ENCODE measurements around the gene NELFA. TPM values are rescaled to one million over a fixed set of nuclear protein-coding genes. Genes with fewer than 3 reads are reported as not detected.

The NELFA gene
- 10 to 100 TPM; 28.2 to 28.7 TPM for total RNA-seq
- long read RNA-seq, transcript NELFA-202 (11 exons, 3,343 nt), result major isoform, 20 of 40 reads
- long read RNA-seq, partial matches to known transcripts, result 15 of 40 reads
- long read RNA-seq, other reads (novel, unspliced or antisense), result 4 of 40 reads

- peak; percentile 95 to 98 for DNase-seq
- peak; percentile 88 for ATAC-seq
- intact Hi-C loops (cut with DNase I, micrococcal nuclease), result no loop called here
These were observed at the start of gene NELFA for GRCh38 chr4:2008921-2009650. Gene NELFA (minus strand): TSS chr4:2008974. CDS start chr4:2008959, 15 bp downstream.

- DNase-seq (no peak), ATAC-seq (no peak)
- intact Hi-C loops (cut with DNase I, micrococcal nuclease), result no loop called here
These were observed 48.8 kb upstream of the NELFA start for GRCh38 chr4:2057382-2058065.

GRCh38 chr4:2054217-2054616, 45.4 kb upstream of the NELFA start:
- no peak for ATAC-seq

GRCh38 chr4:2051086-2051485, 42.3 kb upstream of the NELFA start:
- DNase-seq (peak in 1 of 2 donors; percentile 6), ATAC-seq (no peak)
- intact Hi-C loops (cut with DNase I, micrococcal nuclease), result no loop called here

More at GRCh38 chr4:2054217-2054616, 45.4 kb upstream of the NELFA start:
- no peak for DNase-seq
- intact Hi-C loops (cut with DNase I, micrococcal nuclease), result no loop called here

- DNase-seq (peak in 1 of 2 donors; percentile 10), ATAC-seq (no peak)
- intact Hi-C loops (cut with DNase I, micrococcal nuclease), result no loop called here
These were observed 41.0 kb upstream of the NELFA start for GRCh38 chr4:2049811-2050210.

- ATAC-seq (no peak), DNase-seq (no peak)
- intact Hi-C loops (cut with DNase I, micrococcal nuclease), result no loop called here
These were observed 40.6 kb upstream of the NELFA start for GRCh38 chr4:2049381-2049780.

- no peak for ATAC-seq
- intact Hi-C loops (cut with DNase I, micrococcal nuclease), result no loop called here
- DNase-seq, result no peak
These were observed 40.1 kb upstream of the NELFA start for GRCh38 chr4:2048831-2049230.

DNA sequence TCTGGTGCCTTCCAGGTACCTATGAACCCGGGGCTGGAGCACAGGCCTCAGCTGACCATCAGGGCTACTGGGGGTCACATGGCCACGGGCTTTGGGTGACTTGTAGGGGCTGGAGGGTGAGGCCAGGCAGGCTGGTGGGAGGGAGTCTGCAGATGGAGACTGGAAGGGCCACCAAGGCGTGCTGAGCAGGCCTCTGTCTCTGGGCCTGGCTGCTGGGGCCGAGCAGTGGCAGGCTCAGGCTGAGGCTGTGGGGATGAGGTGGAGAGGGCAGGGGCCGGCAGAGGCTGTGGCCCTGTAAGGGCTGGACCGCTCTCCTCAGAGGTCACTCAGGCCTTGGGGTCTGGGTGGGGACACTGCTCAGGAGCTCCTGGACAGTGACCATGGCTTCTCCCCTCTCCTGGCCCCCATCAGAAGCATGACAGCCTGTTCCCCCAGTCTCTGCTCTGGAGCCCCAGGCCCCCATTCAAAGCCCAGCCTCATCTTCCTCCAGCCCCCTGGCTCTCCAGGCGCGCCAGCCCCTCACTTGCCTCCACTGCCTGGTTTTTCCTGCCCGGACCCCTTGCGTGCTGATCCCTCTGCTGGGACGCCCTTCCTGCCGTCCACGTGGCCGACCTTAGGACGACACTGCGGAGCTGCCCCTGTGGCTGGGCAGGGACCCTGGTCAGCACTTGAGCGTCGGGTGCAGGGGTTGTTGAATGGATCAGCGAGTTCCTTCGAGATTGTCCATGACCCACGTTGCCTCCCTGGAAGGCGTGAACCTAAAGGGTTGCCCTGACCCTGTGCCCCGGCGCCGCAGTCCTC, 39.2 kb upstream of the NELFA start:
- intact Hi-C loops (cut with DNase I, micrococcal nuclease), result no loop called here
- ATAC-seq, result no peak

GRCh38 chr4:2047031-2047660, 38.4 kb upstream of the NELFA start:
- DNase-seq (no peak), ATAC-seq (no peak)
- intact Hi-C loops (cut with DNase I, micrococcal nuclease), result no loop called here

More for the DNA sequence above, 39.2 kb upstream of the NELFA start:
- DNase-seq, result no peak

- DNase-seq (no peak), ATAC-seq (no peak)
- intact Hi-C loops (cut with DNase I, micrococcal nuclease), result no loop called here
These were observed 37.5 kb upstream of the NELFA start for GRCh38 chr4:2046031-2046961.

- intact Hi-C loops (cut with DNase I, micrococcal nuclease), result no loop called here
- ATAC-seq (no peak), DNase-seq (no peak)
These were observed 36.8 kb upstream of the NELFA start for GRCh38 chr4:2045518-2045951.

DNA sequence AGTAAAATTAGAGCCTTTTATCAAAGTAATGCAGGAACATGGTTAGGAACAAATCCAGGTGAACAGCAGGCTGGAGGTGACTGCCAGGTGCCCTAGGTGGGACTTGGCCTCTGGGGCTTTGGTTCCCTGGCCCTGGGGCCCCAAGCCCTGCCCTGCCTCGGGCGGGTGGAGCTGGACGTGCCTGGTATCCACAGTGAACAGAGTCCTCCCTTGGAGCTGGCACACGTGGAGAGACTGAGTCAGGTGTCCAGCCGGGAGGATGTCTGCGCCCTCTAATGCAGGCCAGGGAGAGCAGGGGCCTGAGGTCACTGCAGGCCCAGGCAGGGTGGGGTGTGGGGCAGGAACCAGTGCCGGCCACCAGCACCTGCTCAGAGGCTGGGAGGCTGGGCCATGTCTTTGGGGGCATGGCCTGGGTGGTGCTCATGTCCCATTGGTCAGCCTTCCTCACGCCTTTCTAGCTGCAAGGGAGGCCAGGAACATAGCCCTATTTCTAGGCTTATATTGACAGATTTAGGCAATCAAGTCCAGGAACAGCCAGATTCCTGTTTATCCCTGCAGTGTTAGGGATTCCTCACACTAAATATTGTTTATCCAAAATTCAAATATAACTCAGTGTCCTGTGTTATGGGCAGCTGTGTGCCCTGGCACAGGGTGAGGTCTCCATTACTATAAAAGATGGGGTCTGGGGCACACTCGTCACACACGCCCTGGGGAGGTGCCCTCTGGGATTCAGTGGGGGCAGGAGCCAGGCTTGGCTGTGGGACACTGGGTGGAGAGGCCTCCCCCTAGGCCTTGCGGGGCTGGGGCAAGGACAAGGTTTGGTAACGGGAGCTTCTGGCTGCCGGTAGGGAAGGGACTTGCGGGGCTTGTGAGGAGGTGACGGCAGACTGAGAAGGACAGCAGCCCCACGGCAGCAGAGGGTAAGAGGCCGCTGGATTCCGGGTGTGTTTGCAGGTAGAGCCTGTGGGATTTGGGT, 36.1 kb upstream of the NELFA start:
- ATAC-seq, result no peak
- intact Hi-C loops (cut with DNase I, micrococcal nuclease), result no loop called here
- DNase-seq, result no peak

DNA sequence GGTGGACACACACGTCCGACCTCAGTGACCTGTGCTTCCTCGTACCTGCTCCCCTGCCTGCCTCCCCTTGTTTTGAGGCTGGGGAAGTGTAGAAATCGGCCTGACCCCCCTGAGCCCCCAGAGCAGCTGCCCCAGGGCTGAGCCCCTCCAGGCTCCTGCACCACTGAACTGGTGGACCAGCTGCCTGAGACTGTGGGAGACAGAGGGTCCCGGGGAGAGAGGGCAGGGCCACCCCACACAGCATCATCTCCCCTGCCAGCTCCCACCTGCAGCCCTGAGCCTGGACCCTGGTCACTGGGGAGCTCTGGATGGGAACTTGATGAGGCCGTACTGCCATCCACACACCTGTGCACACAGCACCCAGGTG, 35.3 kb upstream of the NELFA start:
- no peak for DNase-seq
- intact Hi-C loops (cut with DNase I, micrococcal nuclease), result no loop called here

DNA sequence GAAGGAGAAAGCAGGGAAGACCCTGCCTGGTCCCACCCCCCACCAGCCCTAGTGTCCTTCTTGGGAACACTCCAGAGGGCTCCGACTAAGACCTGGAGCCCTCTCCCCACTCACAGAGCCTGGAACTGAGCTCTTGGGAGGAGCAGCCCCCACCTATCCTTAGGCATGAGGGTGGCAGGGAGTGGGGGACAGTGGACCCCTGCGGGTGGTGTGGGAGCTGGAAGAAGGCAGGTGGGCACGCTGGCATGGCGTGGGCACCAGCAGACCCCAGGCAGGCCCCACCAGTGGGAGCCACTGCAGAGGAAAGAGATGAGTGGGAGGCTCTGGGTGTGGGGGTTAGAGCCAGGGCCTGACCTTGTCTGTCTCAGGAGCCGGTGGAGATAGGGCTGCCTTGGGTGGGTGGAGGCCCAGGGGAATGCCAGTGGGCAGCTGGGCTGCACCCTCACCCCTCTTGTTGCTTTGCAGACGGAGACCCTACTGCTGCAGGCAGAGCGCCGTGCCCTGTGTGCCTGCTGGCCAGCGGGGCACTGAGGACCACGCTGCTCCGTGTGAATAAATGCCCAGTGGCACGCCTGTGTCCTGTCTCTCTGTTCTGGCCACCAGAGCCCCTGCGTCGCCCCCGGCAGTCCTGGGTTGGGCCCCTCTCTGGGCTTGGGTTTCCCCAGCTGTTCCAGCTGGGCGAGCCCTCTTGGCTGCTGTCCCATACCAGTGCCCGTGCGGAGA, 34.8 kb upstream of the NELFA start:
- ATAC-seq, result no peak
- no peak for DNase-seq
- intact Hi-C loops (cut with DNase I, micrococcal nuclease), result no loop called here

More for the DNA sequence above, 35.3 kb upstream of the NELFA start:
- no peak for ATAC-seq

DNA sequence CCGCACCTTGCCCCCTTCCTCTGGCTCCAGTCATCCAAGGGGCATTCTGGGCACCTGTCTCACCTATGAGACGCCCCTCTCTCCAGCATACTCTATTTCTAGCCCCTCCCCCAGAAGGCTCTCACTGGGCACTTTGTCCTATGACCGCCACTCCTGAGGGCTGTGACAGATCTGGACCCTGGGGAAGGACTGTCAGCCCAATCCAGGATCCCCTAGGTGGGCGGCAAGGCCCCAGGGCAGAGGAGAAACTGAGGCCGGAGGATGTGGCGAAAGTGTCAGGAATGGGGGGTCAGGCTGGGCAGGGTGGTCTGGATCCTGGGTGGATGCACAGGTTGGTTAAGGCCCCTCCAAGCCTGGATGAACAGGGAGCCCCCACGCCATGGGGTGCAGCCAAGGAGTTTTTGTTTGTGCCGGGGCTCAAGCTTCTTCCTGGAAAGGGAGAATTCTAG, 34.2 kb upstream of the NELFA start:
- intact Hi-C loops (cut with DNase I, micrococcal nuclease), result no loop called here
- ATAC-seq (no peak), DNase-seq (no peak)

Measured in left colon (tissue), 2 donors.